K562 (cell line): Measurements from ENCODE around the gene SPRN. TPM values are rescaled to one million over a fixed set of nuclear protein-coding genes. Genes with fewer than 3 reads are reported as not detected.

ENCODE experiments used
- EHMT2 ChIP-seq: fragments of 450-650 bp; IDR thresholded peaks from 2 replicates; pipeline ENCODE4 v1.6.1; 2018; ENCODE audit warnings: antibody characterized with exemption
- GABPB2 ChIP-seq: fragments of 250-450 bp; sonication (Bioruptor Pico); conservative IDR thresholded peaks from 2 replicates; pipeline ENCODE4 v1.5.1; 2021; ENCODE audit warnings: mild to moderate bottlenecking
- MYBL2 ChIP-seq, 2 experiments: fragments of 450-650 bp in 1 of 2; sonication (generic) in 1 of 2; formaldehyde crosslinking in 1 of 2; IDR thresholded peaks; 2 replicates each; pipeline versions ENCODE4 v1.6.1 to v1.8.1; 2017 to 2022; ENCODE audit warnings: borderline replicate concordance in 1 of 2, inconsistent platforms in 1 of 2, low read depth in 1 of 2, mild to moderate bottlenecking in 1 of 2, missing genetic modification reagents in 1 of 2, moderate library complexity in 1 of 2
- NELFE ChIP-seq: IDR thresholded peaks from 2 replicates; pipeline ENCODE4 v1.6.1; 2011; ENCODE audit warnings: mild to moderate bottlenecking; ENCODE audit not compliant: insufficient read depth, insufficient read length
- NONO ChIP-seq, 2 experiments: fragments of 200-400 bp in 1 of 2; fragments of 450-650 bp in 1 of 2; formaldehyde crosslinking in 1 of 2; IDR thresholded peaks; 2 replicates each; pipeline ENCODE4 v1.6.1; 2017; ENCODE audit warnings: low read depth in 2 of 2, mild to moderate bottlenecking in 2 of 2, moderate library complexity in 2 of 2, low read length in 1 of 2
- POU5F1 ChIP-seq: fragments of 150-350 bp; IDR thresholded peaks from 2 replicates; pipeline ENCODE4 v1.6.1; 2014; ENCODE audit warnings: borderline replicate concordance, low read length, low read depth, mild to moderate bottlenecking; ENCODE audit not compliant: partially characterized antibody
- SLC30A9 ChIP-seq: fragments of 250-450 bp; sonication (Bioruptor Pico); IDR thresholded peaks from 2 replicates; pipeline ENCODE4 v1.8.0; 2022; ENCODE audit warnings: mild to moderate bottlenecking, moderate library complexity
- SP1 ChIP-seq: sonication (generic); formaldehyde crosslinking; IDR thresholded peaks from 2 replicates; pipeline ENCODE4 v1.8.1; 2022; ENCODE audit warnings: mild to moderate bottlenecking, missing genetic modification reagents
- TAF15 ChIP-seq: fragments of 200-400 bp; formaldehyde crosslinking; IDR thresholded peaks from 2 replicates; pipeline ENCODE4 v1.6.1; 2017; ENCODE audit warnings: mild to moderate bottlenecking, low read depth, low read length, moderate library complexity
- ZKSCAN3 ChIP-seq: fragments of 250-450 bp; sonication (Bioruptor Pico); IDR thresholded peaks from 2 replicates; pipeline ENCODE4 v1.4.0; 2020
- ZNF165 ChIP-seq: fragments of 250-450 bp; sonication (Bioruptor Pico); IDR thresholded peaks from 2 replicates; pipeline ENCODE4 v1.4.0; 2020; ENCODE audit warnings: borderline replicate concordance
- ZNF224 ChIP-seq: sonication (generic); formaldehyde crosslinking; IDR thresholded peaks from 2 replicates; pipeline ENCODE4 v1.8.0; 2022; ENCODE audit warnings: mild to moderate bottlenecking, missing genetic modification reagents
- polyA plus RNA-seq, 8 experiments: library from polyadenylated mRNA; depleted of rRNA in 4 of 8; stranded (reverse) in 5 of 8; unstranded in 3 of 8; fragments of >200 nt; fragmentation: Nextera tagmentation in 2 of 8; fragmentation: Illumina TruSeq in 1 of 8; extraction: Ambion mirVana in 2 of 8; extraction: Trizol in 1 of 8; gene quantifications; 2 replicates each; pipeline versions ENCODE4 v1.2.1 to v1.2.3, GENCODE V29; 2011 to 2014; ENCODE audit warnings: inconsistent platforms in 1 of 8, missing spikeins in 1 of 8
- total RNA-seq, 7 experiments: library from RNA; depleted of rRNA in 6 of 7; stranded (reverse); fragments of >200 nt in 6 of 7; fragmentation: Illumina TruSeq in 2 of 7; extraction: Trizol in 2 of 7; gene quantifications; 2 replicates each; pipeline versions ENCODE4 v1.2.1 to v1.2.3, GENCODE V29; 2011 to 2021; ENCODE audit warnings: low replicate concordance in 1 of 7
- TF ChIP-seq, protein P1 (sequence below), 2 experiments: fragments of 450-650 bp; formaldehyde crosslinking in 1 of 2; IDR thresholded peaks; 2 replicates each; pipeline versions ENCODE4 v1.4.0 to v1.6.1; 2014 to 2020; ENCODE audit warnings: mild to moderate bottlenecking in 2 of 2, borderline replicate concordance in 1 of 2, low read depth in 1 of 2
- TF ChIP-seq, protein P2 (sequence below): sonication (generic); formaldehyde crosslinking; IDR thresholded peaks from 2 replicates; pipeline ENCODE4 v1.8.0; 2022; ENCODE audit warnings: missing genetic modification reagents, mild to moderate bottlenecking, borderline replicate concordance
- TF ChIP-seq, protein P3 (sequence below), 2 experiments: IDR thresholded peaks; 2 replicates each; pipeline ENCODE4 v1.6.1; 2012; ENCODE audit warnings: improper control_type of control experiment in 2 of 2, low read depth in 2 of 2, low read length in 2 of 2, borderline replicate concordance in 1 of 2

SPRN gene
- total and polyA plus RNA-seq, 9 of the 15 experiments (the other 6 are each of a cell fraction or from before 2014, with no cell fraction given), result 0.04 TPM; not detected in 8

DNA sequence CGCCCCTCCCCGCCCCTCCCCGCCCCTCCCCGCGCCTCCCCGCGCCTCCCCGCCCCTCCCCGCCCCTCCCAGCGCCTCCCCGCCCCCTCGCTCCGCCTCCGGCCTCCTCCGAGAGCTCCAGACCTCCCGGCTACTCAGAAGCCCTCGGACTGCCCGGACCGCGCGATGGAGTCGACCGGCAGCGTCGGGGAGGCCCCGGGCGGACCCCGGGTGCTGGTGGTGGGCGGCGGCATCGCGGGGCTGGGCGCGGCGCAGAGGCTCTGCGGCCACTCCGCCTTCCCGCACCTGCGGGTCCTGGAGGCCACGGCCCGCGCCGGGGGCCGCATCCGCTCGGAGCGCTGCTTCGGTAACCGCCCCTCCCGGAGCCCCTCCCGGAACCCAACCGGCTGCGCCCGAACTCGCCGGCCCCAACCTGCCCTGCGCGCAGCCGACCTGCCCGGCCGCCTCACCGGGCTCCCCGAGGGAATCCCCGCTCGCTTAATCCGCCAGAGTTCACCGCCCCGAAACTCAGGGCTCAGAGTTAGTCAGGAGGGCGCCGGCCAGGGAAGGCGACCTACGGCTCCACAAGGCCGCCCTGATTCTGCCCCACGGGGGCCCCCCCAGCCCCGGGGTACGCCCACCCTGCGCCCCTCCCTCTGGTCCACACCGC, 45.1 kb downstream of the SPRN start, which contains the start of gene PAOX (continued):
- TF ChIP-seq EHMT2, result no peak
- TF ChIP-seq SLC30A9, result no peak
- no peak for TF ChIP-seq ZNF224 (CRISPR knock-in tag)
- TF ChIP-seq POU5F1, result no peak
- no peak for TF ChIP-seq GABPB2 (CRISPR knock-in tag)
- TF ChIP-seq NONO (IDR thresholded peaks at IDR 0.05; ENCODE audit: low read depth in 2 of 2, low read length in 1 of 2), result peak; percentile 45 to 60; a peak in 3 of 4 replicates
- TF ChIP-seq TAF15, result no peak
- TF ChIP-seq, protein P1, sequence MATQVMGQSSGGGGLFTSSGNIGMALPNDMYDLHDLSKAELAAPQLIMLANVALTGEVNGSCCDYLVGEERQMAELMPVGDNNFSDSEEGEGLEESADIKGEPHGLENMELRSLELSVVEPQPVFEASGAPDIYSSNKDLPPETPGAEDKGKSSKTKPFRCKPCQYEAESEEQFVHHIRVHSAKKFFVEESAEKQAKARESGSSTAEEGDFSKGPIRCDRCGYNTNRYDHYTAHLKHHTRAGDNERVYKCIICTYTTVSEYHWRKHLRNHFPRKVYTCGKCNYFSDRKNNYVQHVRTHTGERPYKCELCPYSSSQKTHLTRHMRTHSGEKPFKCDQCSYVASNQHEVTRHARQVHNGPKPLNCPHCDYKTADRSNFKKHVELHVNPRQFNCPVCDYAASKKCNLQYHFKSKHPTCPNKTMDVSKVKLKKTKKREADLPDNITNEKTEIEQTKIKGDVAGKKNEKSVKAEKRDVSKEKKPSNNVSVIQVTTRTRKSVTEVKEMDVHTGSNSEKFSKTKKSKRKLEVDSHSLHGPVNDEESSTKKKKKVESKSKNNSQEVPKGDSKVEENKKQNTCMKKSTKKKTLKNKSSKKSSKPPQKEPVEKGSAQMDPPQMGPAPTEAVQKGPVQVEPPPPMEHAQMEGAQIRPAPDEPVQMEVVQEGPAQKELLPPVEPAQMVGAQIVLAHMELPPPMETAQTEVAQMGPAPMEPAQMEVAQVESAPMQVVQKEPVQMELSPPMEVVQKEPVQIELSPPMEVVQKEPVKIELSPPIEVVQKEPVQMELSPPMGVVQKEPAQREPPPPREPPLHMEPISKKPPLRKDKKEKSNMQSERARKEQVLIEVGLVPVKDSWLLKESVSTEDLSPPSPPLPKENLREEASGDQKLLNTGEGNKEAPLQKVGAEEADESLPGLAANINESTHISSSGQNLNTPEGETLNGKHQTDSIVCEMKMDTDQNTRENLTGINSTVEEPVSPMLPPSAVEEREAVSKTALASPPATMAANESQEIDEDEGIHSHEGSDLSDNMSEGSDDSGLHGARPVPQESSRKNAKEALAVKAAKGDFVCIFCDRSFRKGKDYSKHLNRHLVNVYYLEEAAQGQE (IDR thresholded peaks at IDR 0.05; ENCODE audit: borderline replicate concordance), result peak; percentile 58
- TF ChIP-seq, protein P1 (CRISPR knock-in tag; IDR thresholded peaks at IDR 0.05; ENCODE audit: low read depth), result no peak
- no peak for TF ChIP-seq ZNF165 (CRISPR knock-in tag)
- TF ChIP-seq, protein P2, sequence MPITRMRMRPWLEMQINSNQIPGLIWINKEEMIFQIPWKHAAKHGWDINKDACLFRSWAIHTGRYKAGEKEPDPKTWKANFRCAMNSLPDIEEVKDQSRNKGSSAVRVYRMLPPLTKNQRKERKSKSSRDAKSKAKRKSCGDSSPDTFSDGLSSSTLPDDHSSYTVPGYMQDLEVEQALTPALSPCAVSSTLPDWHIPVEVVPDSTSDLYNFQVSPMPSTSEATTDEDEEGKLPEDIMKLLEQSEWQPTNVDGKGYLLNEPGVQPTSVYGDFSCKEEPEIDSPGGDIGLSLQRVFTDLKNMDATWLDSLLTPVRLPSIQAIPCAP (CRISPR knock-in tag), result no peak
- TF ChIP-seq MYBL2 (IDR thresholded peaks at IDR 0.05; ENCODE audit: low read depth), result no peak
- no peak for TF ChIP-seq MYBL2 (CRISPR knock-in tag; IDR thresholded peaks at IDR 0.05; ENCODE audit: borderline replicate concordance)
- TF ChIP-seq, protein P3, sequence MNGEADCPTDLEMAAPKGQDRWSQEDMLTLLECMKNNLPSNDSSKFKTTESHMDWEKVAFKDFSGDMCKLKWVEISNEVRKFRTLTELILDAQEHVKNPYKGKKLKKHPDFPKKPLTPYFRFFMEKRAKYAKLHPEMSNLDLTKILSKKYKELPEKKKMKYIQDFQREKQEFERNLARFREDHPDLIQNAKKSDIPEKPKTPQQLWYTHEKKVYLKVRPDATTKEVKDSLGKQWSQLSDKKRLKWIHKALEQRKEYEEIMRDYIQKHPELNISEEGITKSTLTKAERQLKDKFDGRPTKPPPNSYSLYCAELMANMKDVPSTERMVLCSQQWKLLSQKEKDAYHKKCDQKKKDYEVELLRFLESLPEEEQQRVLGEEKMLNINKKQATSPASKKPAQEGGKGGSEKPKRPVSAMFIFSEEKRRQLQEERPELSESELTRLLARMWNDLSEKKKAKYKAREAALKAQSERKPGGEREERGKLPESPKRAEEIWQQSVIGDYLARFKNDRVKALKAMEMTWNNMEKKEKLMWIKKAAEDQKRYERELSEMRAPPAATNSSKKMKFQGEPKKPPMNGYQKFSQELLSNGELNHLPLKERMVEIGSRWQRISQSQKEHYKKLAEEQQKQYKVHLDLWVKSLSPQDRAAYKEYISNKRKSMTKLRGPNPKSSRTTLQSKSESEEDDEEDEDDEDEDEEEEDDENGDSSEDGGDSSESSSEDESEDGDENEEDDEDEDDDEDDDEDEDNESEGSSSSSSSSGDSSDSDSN (IDR thresholded peaks at IDR 0.05; ENCODE audit: borderline replicate concordance in 1 of 2, low read depth in 2 of 2, low read length in 2 of 2), result peak in 1 of 2 experiments; percentile 76; a peak in 2 of 4 replicates
- no peak for TF ChIP-seq NELFE
- TF ChIP-seq ZKSCAN3 (CRISPR knock-in tag), result no peak
- TF ChIP-seq SP1 (CRISPR knock-in tag), result no peak
